ENCODE measurements around the gene MCHR2. TPM values are rescaled to one million over a fixed set of nuclear protein-coding genes. Genes with fewer than 3 reads are reported as not detected.
A peak's percentile ranks its signal among the peaks of the same experiment; 100 is the strongest.

Gene MCHR2
- total RNA-seq, 1 experiment from 2014 or later, result not detected

GRCh38 chr6:100001915-100002388 is 7.9 kb upstream of the MCHR2 start:
- BruUV-seq (replicated peaks), result no TSS peak
- Histone ChIP-seq H3K4me1 (ENCODE audit: insufficient read depth, low read length, poor library complexity, severe bottlenecking) (no peaks in the 10 kb centered on the region), H3K36me3 (ENCODE audit: insufficient read depth, low read length, poor library complexity, severe bottlenecking) (no peaks in the 10 kb centered on the region), H3K27ac (ENCODE audit: low read depth, low read length, poor library complexity, severe bottlenecking) (no peak overlapping the region), H3K27me3 (replicated peaks; ENCODE audit: insufficient read depth, low read depth, low read length, poor library complexity) (peaks cover 12% of the 10 kb centered on the region), H3K4me3 (ENCODE audit: low read depth, low read length, poor library complexity, severe bottlenecking) (no peak overlapping the region), H3K9me3 (ENCODE audit: low read depth, low read length, poor library complexity, severe bottlenecking) (no peaks in the 10 kb centered on the region)
- CTCF ChIA-PET, result interaction anchor here (0.5 to 2.2 kb wide), 6 partner anchors 23 to 477 kb away, joined by 3 to 24 read pairs (median 6); no protein-coding TSS in a partner anchor
- POLR2A ChIA-PET (ENCODE audit: low non-redundant PET), result no interaction called here
- intact Hi-C loops (cut with micrococcal nuclease; ENCODE audit: unreplicated experiment), result loop anchor here (1.0 to 5.0 kb wide), 3 partner anchors 98 to 475 kb away; no protein-coding TSS in a partner anchor
- TF ChIP-seq EZH2 (IDR thresholded peaks at IDR 0.05; ENCODE audit: borderline replicate concordance, low read depth, low read length, poor library complexity, severe bottlenecking), result no peak
- peak; percentile 90 for TF ChIP-seq CTCF (conservative IDR thresholded peaks at IDR 0.05; ENCODE audit: low read depth, low read length)
- peak; percentile 71 for DNase-seq (ENCODE audit: low spot score)

- POLR2A ChIA-PET (ENCODE audit: low non-redundant PET), result no interaction called here
- H3K4me3 ChIP-seq (ENCODE audit: low read depth, low read length, poor library complexity, severe bottlenecking), result no peak overlapping the region
- no peaks in the 10 kb centered on the region for H3K36me3 ChIP-seq (ENCODE audit: insufficient read depth, low read length, poor library complexity, severe bottlenecking)
- H3K9me3 ChIP-seq (ENCODE audit: low read depth, low read length, poor library complexity, severe bottlenecking), result no peaks in the 10 kb centered on the region
- H3K27me3 ChIP-seq (replicated peaks; ENCODE audit: insufficient read depth, low read depth, low read length, poor library complexity), result peaks cover 36% of the 10 kb centered on the region
- BruUV-seq (replicated peaks), result no TSS peak
- H3K27ac ChIP-seq (ENCODE audit: low read depth, low read length, poor library complexity, severe bottlenecking), result no peak overlapping the region
- TF ChIP-seq EZH2 (IDR thresholded peaks at IDR 0.05; ENCODE audit: borderline replicate concordance, low read depth, low read length, poor library complexity, severe bottlenecking), result no peak
- TF ChIP-seq CTCF (conservative IDR thresholded peaks at IDR 0.05; ENCODE audit: low read depth, low read length), result no peak
- intact Hi-C loops (cut with micrococcal nuclease; ENCODE audit: unreplicated experiment), result no loop called here
- CTCF ChIA-PET, result no interaction called here
- no peaks in the 10 kb centered on the region for H3K4me1 ChIP-seq (ENCODE audit: insufficient read depth, low read length, poor library complexity, severe bottlenecking)
- DNase-seq (ENCODE audit: low spot score), result no peak
Measured at GRCh38 chr6:99997141-99997540, 3.1 kb upstream of the MCHR2 start.

- POLR2A ChIA-PET (ENCODE audit: low non-redundant PET), result no interaction called here
- no peak overlapping the region for H3K4me3 ChIP-seq (ENCODE audit: low read depth, low read length, poor library complexity, severe bottlenecking)
- CTCF ChIA-PET, result no interaction called here
- H3K4me1 ChIP-seq (ENCODE audit: insufficient read depth, low read length, poor library complexity, severe bottlenecking), result no peaks in the 10 kb centered on the region
- no peaks in the 10 kb centered on the region for H3K9me3 ChIP-seq (ENCODE audit: low read depth, low read length, poor library complexity, severe bottlenecking)
- H3K27me3 ChIP-seq (replicated peaks; ENCODE audit: insufficient read depth, low read depth, low read length, poor library complexity), result peaks cover 34% of the 10 kb centered on the region
- H3K27ac ChIP-seq (ENCODE audit: low read depth, low read length, poor library complexity, severe bottlenecking), result no peak overlapping the region
- no peaks in the 10 kb centered on the region for H3K36me3 ChIP-seq (ENCODE audit: insufficient read depth, low read length, poor library complexity, severe bottlenecking)
- no peak for DNase-seq (ENCODE audit: low spot score)
- intact Hi-C loops (cut with micrococcal nuclease; ENCODE audit: unreplicated experiment), result no loop called here
- no peak for TF ChIP-seq CTCF (conservative IDR thresholded peaks at IDR 0.05; ENCODE audit: low read depth, low read length)
- TF ChIP-seq EZH2 (IDR thresholded peaks at IDR 0.05; ENCODE audit: borderline replicate concordance, low read depth, low read length, poor library complexity, severe bottlenecking), result no peak
- BruUV-seq (replicated peaks), result no TSS peak
Measured at GRCh38 chr6:99995916-99996315, 1.9 kb upstream of the MCHR2 start.

Measured in A673 (cell line).